ENCODE results near the gene COPS2. TPM values are rescaled to one million over a fixed set of nuclear protein-coding genes. Genes with fewer than 3 reads are reported as not detected.

COPS2 gene
- polyA plus RNA-seq, 1 experiment, result 135 TPM

DNA sequence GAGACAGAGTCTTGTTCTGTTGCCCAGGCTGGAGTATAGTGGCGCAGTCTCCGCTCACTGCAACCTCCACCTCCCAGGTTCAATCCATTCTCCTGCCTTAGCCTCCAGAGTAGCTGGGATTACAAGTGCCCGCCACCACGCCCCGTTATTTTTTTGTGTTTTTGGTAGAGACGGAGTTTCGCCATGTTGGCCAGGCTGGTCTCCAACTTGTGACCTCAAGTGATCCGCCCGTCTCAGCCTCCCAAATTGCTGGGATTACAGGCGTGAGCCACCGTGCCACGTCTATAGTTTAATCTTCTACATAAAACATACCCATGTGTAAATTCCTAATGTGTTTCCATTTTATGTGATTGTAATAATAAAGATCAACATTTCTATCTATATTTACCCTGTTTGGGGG lies 16.4 kb upstream of the COPS2 start:
- POLR2A ChIA-PET, result no interaction called here

GRCh38 chr15:49169880-49170597 lies 14.6 kb upstream of the COPS2 start, which contains the start of gene GALK2:
TSS of gene GALK2 (plus strand) at chr15:49170247. CDS start at chr15:49170323, 76 bp downstream.
- peak within 1 kb of the TSS; percentile 79 for H3K27ac ChIP-seq (ENCODE audit: low read depth, low read length)
- POLR2A ChIA-PET, result interaction anchor here (0.6 to 1.4 kb wide), 4 partner anchors 15 to 310 kb away, joined by 3 to 8 read pairs (median 4); partner anchors contain the start of gene COPS2
- DNase-seq (ENCODE audit: low read depth, low spot score), result peak; percentile 32
- H3K27me3 ChIP-seq (ENCODE audit: control insufficient read depth, insufficient read depth, low read length), result no peaks in the 10 kb centered on the region
- no peaks in the 10 kb centered on the region for H3K9me3 ChIP-seq (ENCODE audit: control insufficient read depth, insufficient read depth, low read length)
- H3K4me3 ChIP-seq (ENCODE audit: low read depth, low read length), result peak within 1 kb of the TSS; percentile 78
- CTCF ChIA-PET, result no interaction called here
- no peak for TF ChIP-seq CTCF (IDR thresholded peaks at IDR 0.05; ENCODE audit: low read depth, low read length)

More for the DNA sequence above, 16.4 kb upstream of the COPS2 start:
- no peaks in the 10 kb centered on the region for H3K9me3 ChIP-seq (ENCODE audit: control insufficient read depth, insufficient read depth, low read length)
- CTCF ChIA-PET, result no interaction called here
- no peaks in the 10 kb centered on the region for H3K27me3 ChIP-seq (ENCODE audit: control insufficient read depth, insufficient read depth, low read length)
- H3K4me3 ChIP-seq (ENCODE audit: low read depth, low read length), result no peak overlapping the region
- H3K27ac ChIP-seq (ENCODE audit: low read depth, low read length), result no peak overlapping the region
- no peak for DNase-seq (ENCODE audit: low read depth, low spot score)
- TF ChIP-seq CTCF (IDR thresholded peaks at IDR 0.05; ENCODE audit: low read depth, low read length), result no peak

- H3K4me3 ChIP-seq (ENCODE audit: low read depth, low read length), result no peak overlapping the region
- H3K9me3 ChIP-seq (ENCODE audit: control insufficient read depth, insufficient read depth, low read length), result no peaks in the 10 kb centered on the region
- no peaks in the 10 kb centered on the region for H3K27me3 ChIP-seq (ENCODE audit: control insufficient read depth, insufficient read depth, low read length)
- POLR2A ChIA-PET, result no interaction called here
- no peak for DNase-seq (ENCODE audit: low read depth, low spot score)
- H3K27ac ChIP-seq (ENCODE audit: low read depth, low read length), result no peak overlapping the region
- TF ChIP-seq CTCF (IDR thresholded peaks at IDR 0.05; ENCODE audit: low read depth, low read length), result no peak
- CTCF ChIA-PET, result no interaction called here
Measured at GRCh38 chr15:49168016-49168415, 12.6 kb upstream of the COPS2 start.

DNA sequence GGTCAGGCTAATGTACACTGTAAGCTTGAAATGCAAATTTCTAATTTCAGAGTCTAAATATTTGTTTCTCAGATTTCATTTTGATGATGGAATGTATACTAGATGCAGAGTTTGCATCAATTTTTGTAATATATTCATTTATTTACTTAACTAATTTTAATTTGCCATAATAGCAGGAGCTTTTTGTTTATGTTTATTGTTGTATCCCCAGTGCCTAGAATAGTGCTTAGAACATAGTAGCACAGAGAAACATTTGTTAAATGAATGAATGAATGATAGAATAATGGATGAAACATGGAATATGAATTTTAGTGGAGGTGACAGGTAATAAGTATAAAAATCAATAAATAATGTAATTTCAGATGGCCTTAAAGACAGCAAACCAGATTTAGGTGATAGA lies 9.5 kb upstream of the COPS2 start:
- Histone ChIP-seq H3K9me3 (ENCODE audit: control insufficient read depth, insufficient read depth, low read length) (no peaks in the 10 kb centered on the region), H3K27ac (ENCODE audit: low read depth, low read length) (no peak overlapping the region), H3K4me3 (ENCODE audit: low read depth, low read length) (no peak overlapping the region), H3K27me3 (ENCODE audit: control insufficient read depth, insufficient read depth, low read length) (no peaks in the 10 kb centered on the region)
- ChIA-PET POLR2A (no interaction called here), CTCF (interaction anchor here (0.7 kb wide), 1 partner anchor 21 kb away, joined by 5 read pairs; no protein-coding TSS in a partner anchor)
- no peak for TF ChIP-seq CTCF (IDR thresholded peaks at IDR 0.05; ENCODE audit: low read depth, low read length)
- DNase-seq (ENCODE audit: low read depth, low spot score), result no peak

GRCh38 chr15:49163678-49164077 lies 8.3 kb upstream of the COPS2 start:
- no peak for DNase-seq (ENCODE audit: low read depth, low spot score)
- H3K4me3 ChIP-seq (ENCODE audit: low read depth, low read length), result no peak overlapping the region
- H3K9me3 ChIP-seq (ENCODE audit: control insufficient read depth, insufficient read depth, low read length), result no peaks in the 10 kb centered on the region
- no peak for TF ChIP-seq CTCF (IDR thresholded peaks at IDR 0.05; ENCODE audit: low read depth, low read length)
- CTCF ChIA-PET, result interaction anchor here (0.5 kb wide), 1 partner anchor 16 kb away, joined by 3 read pairs; no protein-coding TSS in a partner anchor
- H3K27ac ChIP-seq (ENCODE audit: low read depth, low read length), result no peak overlapping the region
- POLR2A ChIA-PET, result no interaction called here
- H3K27me3 ChIP-seq (ENCODE audit: control insufficient read depth, insufficient read depth, low read length), result no peaks in the 10 kb centered on the region
